CD4-positive, alpha-beta T cell treated with Interleukin-17A for 4 hours (primary cell): ENCODE data around the gene KARS1.
"Not testable (repeated sequence)": the region's sequence is repeated elsewhere in the genome, so short reads cannot be mapped to it uniquely, and the experiment has no call there.

ENCODE experiments used
- DNase-seq: peaks from one replicate; pipeline ENCODE4 v3.0.0-alpha.2; 2020; ENCODE audit warnings: mixed read lengths

The KARS1 gene

GRCh38 chr16:75622761-75623605 is 24.5 kb downstream of the KARS1 start, which contains the start of gene ADAT1:
TSS of gene ADAT1 (minus strand) at chr16:75623281. CDS start at chr16:75620799, 2,482 bp downstream.
- DNase-seq, result peak; percentile 98

GRCh38 chr16:75621170-75621477 is 26.3 kb downstream of the KARS1 start:
- DNase-seq, result no peak

- peak; percentile 26 for DNase-seq
Observed at GRCh38 chr16:75620326-75621169, 26.9 kb downstream of the KARS1 start.

GRCh38 chr16:75618780-75619179 is 28.7 kb downstream of the KARS1 start:
- no peak for DNase-seq

- DNase-seq, result no peak
Observed at GRCh38 chr16:75617121-75617520, 30.3 kb downstream of the KARS1 start.

- DNase-seq, result no peak
Observed at GRCh38 chr16:75616521-75617010, 30.9 kb downstream of the KARS1 start.

- DNase-seq, result no peak
Observed at GRCh38 chr16:75615619-75616018, 31.8 kb downstream of the KARS1 start.

GRCh38 chr16:75614066-75614897 is 33.2 kb downstream of the KARS1 start:
- DNase-seq, result no peak

GRCh38 chr16:75606507-75606906 is 41.0 kb downstream of the KARS1 start:
- DNase-seq, result no peak

GRCh38 chr16:75603241-75603640 is 44.2 kb downstream of the KARS1 start:
- DNase-seq, result no peak

- no peak for DNase-seq
Observed at GRCh38 chr16:75599452-75600277, 47.8 kb downstream of the KARS1 start.

- DNase-seq, result no peak
Observed at GRCh38 chr16:75593825-75594820, 53.3 kb downstream of the KARS1 start.

- no peak for DNase-seq
Observed at GRCh38 chr16:75593308-75593707, 54.2 kb downstream of the KARS1 start.

- DNase-seq, result not testable (repeated sequence)
Observed at GRCh38 chr16:75591927-75592326, 55.5 kb downstream of the KARS1 start.

- DNase-seq, result no peak
Observed at GRCh38 chr16:75590920-75591843, 56.3 kb downstream of the KARS1 start.

GRCh38 chr16:75589306-75589705 is 58.2 kb downstream of the KARS1 start:
- DNase-seq, result no peak

GRCh38 chr16:75588716-75589115 is 58.7 kb downstream of the KARS1 start:
- no peak for DNase-seq

- DNase-seq, result no peak
Observed at GRCh38 chr16:75584108-75584507, 63.4 kb downstream of the KARS1 start.

GRCh38 chr16:75579281-75579834 is 68.1 kb downstream of the KARS1 start:
- DNase-seq, result no peak
